ENCODE results near the gene TMEM179. TPM values are rescaled to one million over a fixed set of nuclear protein-coding genes. Genes with fewer than 3 reads are reported as not detected.

The TMEM179 gene
- total RNA-seq, 1 experiment from 2014 or later, result 3.4 TPM

DNA sequence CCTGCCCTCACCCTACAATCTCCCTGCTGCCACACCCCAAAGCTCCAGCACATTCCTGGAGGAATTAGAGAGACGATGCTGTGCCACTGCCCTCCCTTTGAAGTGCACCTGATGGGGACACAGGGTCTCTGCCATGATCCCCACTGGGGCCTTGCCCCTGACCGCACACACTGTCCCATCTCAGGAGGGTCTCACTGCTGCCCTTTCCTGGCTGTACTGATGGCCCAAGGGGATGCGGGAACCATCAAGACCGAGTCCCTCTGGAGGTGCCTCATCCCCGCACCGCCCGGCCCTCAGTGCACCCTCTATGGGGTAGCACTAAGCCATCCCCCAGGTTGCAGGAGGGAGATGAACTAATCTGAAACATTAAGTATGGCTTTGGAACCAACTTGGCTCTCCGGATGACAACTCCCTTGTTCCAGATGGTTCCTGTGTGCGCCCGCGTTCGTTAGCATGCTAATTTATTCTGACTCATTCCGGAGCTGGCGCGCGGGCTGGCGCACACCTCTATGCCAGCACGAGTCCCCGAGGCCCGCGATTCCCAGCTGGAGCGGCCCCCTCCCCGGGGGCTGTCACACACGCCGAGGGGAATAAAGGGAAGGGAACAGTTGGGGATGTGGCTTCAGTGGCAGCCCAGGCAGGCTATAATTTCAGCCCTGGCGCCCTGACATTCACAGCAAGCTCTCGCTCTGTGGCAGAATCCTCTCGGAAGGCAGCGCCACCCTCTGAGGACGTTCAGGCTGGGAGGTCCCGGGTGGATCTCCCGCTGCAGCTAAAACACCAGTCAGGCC is 59.2 kb downstream of the TMEM179 start:
- no TSS peak for BruUV-seq (replicated peaks)
- H3K36me3 ChIP-seq (ENCODE audit: control insufficient read depth, insufficient read depth, low read length), result no peaks in the 10 kb centered on the region
- DNase-seq (ENCODE audit: low read depth, low spot score), result no peak
- POLR2A ChIA-PET, result no interaction called here
- peaks cover 9% of the 10 kb centered on the region for H3K27me3 ChIP-seq (ENCODE audit: control insufficient read depth, insufficient read depth, low read length)
- no peaks in the 10 kb centered on the region for H3K9me3 ChIP-seq (ENCODE audit: control insufficient read depth, insufficient read depth, low read depth, low read length)
- no peak for TF ChIP-seq REST (IDR thresholded peaks at IDR 0.05; ENCODE audit: insufficient read depth in 1 of 2, low read depth in 2 of 2, low read length in 1 of 2)
- TF ChIP-seq TCF7L2 (IDR thresholded peaks at IDR 0.05; ENCODE audit: low read depth, low read length), result no peak
- no peak for TF ChIP-seq POLR2AphosphoS5 (IDR thresholded peaks at IDR 0.05; ENCODE audit: low read depth, low read length)
- TF ChIP-seq SIN3A (IDR thresholded peaks at IDR 0.05; ENCODE audit: borderline replicate concordance, insufficient read depth, low read depth, low read length), result no peak
- H3K4me3 ChIP-seq (ENCODE audit: low read depth in 2 of 2, low read length in 2 of 2), result no peak overlapping the region
- CTCF ChIA-PET, result no interaction called here
- H3K27ac ChIP-seq (ENCODE audit: low read length), result no peak overlapping the region
- in situ Hi-C loops (cut with HindIII; ENCODE audit: low pct_unique_long_range_greater_than_20kb, low sequenced_read_pairs), result no loop called here
- no peak for ATAC-seq
- intact Hi-C loops (cut with micrococcal nuclease; ENCODE audit: unreplicated experiment), result no loop called here
- H3K4me1 ChIP-seq (ENCODE audit: control insufficient read depth, insufficient read depth, low read length), result no peaks in the 10 kb centered on the region

DNA sequence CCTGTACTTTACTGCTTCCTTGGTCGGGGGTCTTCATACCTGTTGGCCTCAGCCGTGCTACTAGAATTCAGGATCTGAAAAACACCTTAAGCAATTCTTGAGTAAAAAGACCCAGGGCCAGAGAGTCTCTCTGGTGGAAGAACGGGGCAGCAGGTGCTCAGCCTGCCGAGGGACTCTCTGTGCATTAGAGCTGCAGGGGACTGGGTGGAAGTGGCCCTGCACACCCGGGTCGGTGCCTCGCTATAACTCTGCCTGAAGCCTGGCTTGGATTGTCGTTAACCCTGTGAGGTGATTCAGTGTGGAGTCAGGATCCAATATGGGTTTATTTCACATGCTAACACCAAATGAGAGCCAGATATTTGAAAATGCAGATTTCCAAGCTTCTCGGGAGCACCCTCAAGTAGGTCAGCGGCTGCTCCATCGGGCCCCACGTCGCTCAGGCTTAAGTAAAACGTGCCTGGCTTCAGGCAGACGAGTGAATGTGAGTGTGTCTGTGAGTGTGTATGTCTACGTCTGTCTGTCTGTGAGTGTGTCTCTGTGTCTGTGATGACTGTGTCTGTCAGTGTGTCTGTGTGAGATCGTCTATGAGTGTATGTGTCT is 60.1 kb downstream of the TMEM179 start:
- in situ Hi-C loops (cut with HindIII; ENCODE audit: low pct_unique_long_range_greater_than_20kb, low sequenced_read_pairs) (no loop called here), intact Hi-C loops (cut with micrococcal nuclease; ENCODE audit: unreplicated experiment) (no loop called here)
- Histone ChIP-seq H3K9me3 (ENCODE audit: control insufficient read depth, insufficient read depth, low read depth, low read length) (no peaks in the 10 kb centered on the region), H3K27ac (ENCODE audit: low read length) (no peak overlapping the region), H3K36me3 (ENCODE audit: control insufficient read depth, insufficient read depth, low read length) (no peaks in the 10 kb centered on the region), H3K27me3 (ENCODE audit: control insufficient read depth, insufficient read depth, low read length) (peaks cover 10% of the 10 kb centered on the region), H3K4me1 (ENCODE audit: control insufficient read depth, insufficient read depth, low read length) (no peaks in the 10 kb centered on the region), H3K4me3 (ENCODE audit: low read depth in 2 of 2, low read length in 2 of 2) (no peak overlapping the region)
- POLR2A ChIA-PET, result no interaction called here
- no TSS peak for BruUV-seq (replicated peaks)
- ATAC-seq, result no peak
- CTCF ChIA-PET, result interaction anchor here (0.6 kb wide), 1 partner anchor 41 kb away, joined by 3 read pairs; no protein-coding TSS in a partner anchor
- TF ChIP-seq CTCF (IDR thresholded peaks at IDR 0.05) (no peak), REST (IDR thresholded peaks at IDR 0.05; ENCODE audit: insufficient read depth in 1 of 2, low read depth in 2 of 2, low read length in 1 of 2) (no peak), SIN3A (IDR thresholded peaks at IDR 0.05; ENCODE audit: borderline replicate concordance, insufficient read depth, low read depth, low read length) (no peak), TCF7L2 (IDR thresholded peaks at IDR 0.05; ENCODE audit: low read depth, low read length) (no peak), POLR2AphosphoS5 (IDR thresholded peaks at IDR 0.05; ENCODE audit: low read depth, low read length) (no peak)
- DNase-seq (ENCODE audit: low read depth, low spot score), result no peak
